CD4-positive, alpha-beta T cell (primary cell): Measurements from ENCODE around the gene ZNF286A. TPM values are rescaled to one million over a fixed set of nuclear protein-coding genes. Genes with fewer than 3 reads are reported as not detected.
"Not testable (repeated sequence)": the region's sequence is repeated elsewhere in the genome, so short reads cannot be mapped to it uniquely, and the experiment has no call there.

ENCODE experiments used
- ATAC-seq: fragments of 200-7000 bp; cut with Tn5 transposase; one replicate; pipeline ENCODE4 v1.10.0; 2022; ENCODE audit warnings: mild to moderate bottlenecking; ENCODE audit not compliant: poor library complexity
- CTCF ChIA-PET: fragments of 350-600 bp; sonication (Branson Sonifier 250); formaldehyde crosslinking; loops from one replicate; lab custom pipeline; 2021; ENCODE audit warnings: antibody characterized with exemption, inconsistent platforms; lab: Charles Lee
- POLR2A ChIA-PET: fragments of 350-600 bp; sonication (Branson Sonifier 250); formaldehyde crosslinking; loops from one replicate; lab custom pipeline; 2021; ENCODE audit warnings: antibody characterized with exemption, inconsistent platforms; lab: Charles Lee
- DNase-seq, 14 experiments: peaks; one replicate each; pipeline ENCODE4 v3.0.0-alpha.2; 2013 to 2020; ENCODE audit warnings: mixed read lengths in 2 of 14
- H3K27ac ChIP-seq, 2 donors: one replicate each; pipeline versions ENCODE4 v1.5.1 to v1.7.0; 2013; ENCODE audit warnings: low read length in 2 of 2, low read depth in 1 of 2, mild to moderate bottlenecking in 1 of 2
- H3K27me3 ChIP-seq, 2 experiments: 1 replicate in 1 of 2; 2 replicates in 1 of 2; pipeline versions ENCODE4 v1.6.1 to v1.7.0; 2013; ENCODE audit warnings: low read length in 2 of 2, control low read depth in 1 of 2, mild to moderate bottlenecking in 1 of 2, moderate library complexity in 1 of 2; ENCODE audit not compliant: insufficient read depth in 2 of 2, control insufficient read depth in 1 of 2
- H3K36me3 ChIP-seq: one replicate; pipeline ENCODE4 v1.6.1; 2013; ENCODE audit warnings: low read length, control low read depth; ENCODE audit not compliant: insufficient read depth
- H3K4me1 ChIP-seq: one replicate; pipeline ENCODE4 v1.6.1; 2013; ENCODE audit warnings: low read length, control low read depth; ENCODE audit not compliant: insufficient read depth
- H3K4me3 ChIP-seq: one replicate; pipeline ENCODE4 v1.5.1; 2013; ENCODE audit warnings: mild to moderate bottlenecking, low read length, moderate library complexity
- H3K9me3 ChIP-seq, 2 experiments: 1 replicate in 1 of 2; 2 replicates in 1 of 2; pipeline versions ENCODE4 v1.6.1 to v1.7.0; 2013; ENCODE audit warnings: low read length in 2 of 2, mild to moderate bottlenecking in 2 of 2, control low read depth in 1 of 2, moderate library complexity in 1 of 2; ENCODE audit not compliant: control insufficient read depth in 1 of 2, insufficient read depth in 1 of 2
- H3K27ac Mint-ChIP-seq: one replicate; pipeline ENCODE4 v1.8.0; 2020; ENCODE audit warnings: mixed read lengths
- H3K27me3 Mint-ChIP-seq: one replicate; pipeline ENCODE4 v1.8.0; 2021; ENCODE audit warnings: mixed read lengths
- H3K36me3 Mint-ChIP-seq: one replicate; pipeline ENCODE4 v1.8.0; 2021; ENCODE audit warnings: low read depth, mixed read lengths
- H3K4me1 Mint-ChIP-seq: one replicate; pipeline ENCODE4 v1.8.0; 2021; ENCODE audit warnings: low read depth, mixed read lengths
- H3K4me3 Mint-ChIP-seq: one replicate; pipeline ENCODE4 v1.8.0; 2020; ENCODE audit warnings: mild to moderate bottlenecking, mixed read lengths
- H3K9me3 Mint-ChIP-seq: one replicate; pipeline ENCODE4 v1.8.0; 2020; ENCODE audit warnings: mixed read lengths
- CTCF ChIP-seq: fragments of 200-600 bp; IDR thresholded peaks from one replicate; pipeline ENCODE4 v1.8.0; 2022; ENCODE audit warnings: antibody characterized with exemption, mild to moderate bottlenecking
- intact Hi-C, 2 experiments: fragments of 100-400 bp; cut with DNase I in 1 of 2; cut with micrococcal nuclease in 1 of 2; formaldehyde crosslinking; loops; one replicate each; pipeline versions ENCODE4 v1.15.1 to v1.9.0; 2023 to 2025; cut with DNase I, micrococcal nuclease
- total RNA-seq, 174 experiments: library from RNA in 2 of 174; stranded (reverse) in 2 of 174; gene quantifications; one replicate each; pipeline ENCODE4 v1.2.3 and lab custom pipeline; 2021 to 2026

Gene ZNF286A
- total RNA-seq, 2 experiments from 2014 or later: 14.4 to 19.4 TPM

- Histone ChIP-seq H3K4me3 (no peak overlapping the region), H3K36me3 (no peaks in the 10 kb centered on the region), H3K4me1 (no peaks in the 10 kb centered on the region), H3K9me3 (no peaks in the 10 kb centered on the region), H3K27ac (no peak overlapping the region), H3K27me3 (no peaks in the 10 kb centered on the region)
- H3K36me3 Mint-ChIP-seq: peaks cover 14% of the 10 kb centered on the region
- H3K27me3 Mint-ChIP-seq: no peaks in the 10 kb centered on the region
- intact Hi-C loops: no loop called here
- no peak overlapping the region for H3K27ac Mint-ChIP-seq
- POLR2A ChIA-PET: no interaction called here
- no peaks in the 10 kb centered on the region for H3K4me1 Mint-ChIP-seq
- CTCF ChIA-PET: no interaction called here
- H3K4me3 Mint-ChIP-seq: no peak overlapping the region
- DNase-seq (no peak), ATAC-seq (no peak)
- no peak for TF ChIP-seq CTCF
- no peaks in the 10 kb centered on the region for H3K9me3 Mint-ChIP-seq
Measured at GRCh38 chr17:15663176-15663575, 36.4 kb upstream of the ZNF286A start.

GRCh38 chr17:15663691-15664090 lies 35.9 kb upstream of the ZNF286A start:
- ATAC-seq (no peak), DNase-seq (no peak)
- H3K9me3 Mint-ChIP-seq: no peaks in the 10 kb centered on the region
- no peaks in the 10 kb centered on the region for H3K4me1 Mint-ChIP-seq
- Histone ChIP-seq H3K4me1 (no peaks in the 10 kb centered on the region), H3K9me3 (no peaks in the 10 kb centered on the region), H3K27me3 (no peaks in the 10 kb centered on the region), H3K36me3 (no peaks in the 10 kb centered on the region), H3K27ac (no peak overlapping the region), H3K4me3 (no peak overlapping the region)
- ChIA-PET CTCF (no interaction called here), POLR2A (no interaction called here)
- H3K36me3 Mint-ChIP-seq: peaks cover 18% of the 10 kb centered on the region
- no peak overlapping the region for H3K4me3 Mint-ChIP-seq
- H3K27me3 Mint-ChIP-seq: no peaks in the 10 kb centered on the region
- no peak overlapping the region for H3K27ac Mint-ChIP-seq
- intact Hi-C loops: no loop called here
- TF ChIP-seq CTCF: no peak

- H3K4me3 Mint-ChIP-seq, H3K27me3 ChIP-seq, H3K36me3 ChIP-seq, H3K9me3 Mint-ChIP-seq, H3K27ac ChIP-seq, H3K9me3 ChIP-seq, H3K27me3 Mint-ChIP-seq, ATAC-seq, H3K4me1 Mint-ChIP-seq, POLR2A ChIA-PET, intact Hi-C loops, CTCF ChIA-PET, DNase-seq, H3K27ac Mint-ChIP-seq, H3K4me1 ChIP-seq, H3K4me3 ChIP-seq: not testable (repeated sequence)
- H3K36me3 Mint-ChIP-seq: peaks cover 17% of the 10 kb centered on the region
Measured at GRCh38 chr17:15669526-15669925, 30.0 kb upstream of the ZNF286A start.

- H3K9me3 Mint-ChIP-seq, H3K27me3 ChIP-seq, H3K27me3 Mint-ChIP-seq, DNase-seq, POLR2A ChIA-PET, H3K9me3 ChIP-seq, H3K27ac Mint-ChIP-seq, H3K4me1 Mint-ChIP-seq, CTCF ChIA-PET, H3K36me3 ChIP-seq, ATAC-seq, H3K27ac ChIP-seq, intact Hi-C loops, H3K4me3 Mint-ChIP-seq, H3K4me1 ChIP-seq, H3K4me3 ChIP-seq: not testable (repeated sequence)
- peaks cover 31% of the 10 kb centered on the region for H3K36me3 Mint-ChIP-seq
Measured at GRCh38 chr17:15674640-15675039, 24.9 kb upstream of the ZNF286A start.

- POLR2A ChIA-PET, intact Hi-C loops, H3K4me3 Mint-ChIP-seq, CTCF ChIA-PET, H3K9me3 ChIP-seq, H3K4me1 ChIP-seq, H3K9me3 Mint-ChIP-seq, ATAC-seq, H3K27me3 ChIP-seq, H3K36me3 ChIP-seq, H3K4me3 ChIP-seq, H3K27ac Mint-ChIP-seq, DNase-seq, H3K4me1 Mint-ChIP-seq, H3K27me3 Mint-ChIP-seq, H3K27ac ChIP-seq: not testable (repeated sequence)
- H3K36me3 Mint-ChIP-seq: peaks cover 31% of the 10 kb centered on the region
Measured at GRCh38 chr17:15675991-15676390, 23.6 kb upstream of the ZNF286A start.

- Mint-ChIP-seq H3K27ac (peak overlapping the region; percentile 92), H3K4me1 (peaks cover 19% of the 10 kb centered on the region), H3K4me3 (peak overlapping the region; percentile 90)
- intact Hi-C loops: loop anchor here in 1 of 2 experiments (10.0 kb wide), 1 partner anchor 118 kb away; the partner anchor contains the start of gene TVP23C
- H3K36me3 ChIP-seq, H3K27me3 Mint-ChIP-seq, H3K9me3 ChIP-seq, H3K27ac ChIP-seq, CTCF ChIA-PET, H3K4me1 ChIP-seq, H3K9me3 Mint-ChIP-seq, POLR2A ChIA-PET, H3K36me3 Mint-ChIP-seq, H3K27me3 ChIP-seq: not testable (repeated sequence)
- DNase-seq: peak in 3 of 14 experiments; percentile 11 to 30 (median 11)
- H3K4me3 ChIP-seq: peak overlapping the region; percentile 69
- ATAC-seq: peak; percentile 28
Measured at GRCh38 chr17:15683135-15683534, 16.4 kb upstream of the ZNF286A start.
